ENCODE measurements around the gene BICD1. TPM values are rescaled to one million over a fixed set of nuclear protein-coding genes. Genes with fewer than 3 reads are reported as not detected.

The BICD1 gene
- total and polyA plus RNA-seq, 4 donors: 3.0 to 42.6 (median 25.2) TPM

- Histone ChIP-seq H3K4me1 (ENCODE audit: control insufficient read depth in 1 of 2, insufficient read depth in 2 of 2, low read length in 2 of 2) (no peaks in the 10 kb centered on the region), H3K9me3 (ENCODE audit: control insufficient read depth, low read length) (no peaks in the 10 kb centered on the region), H3K4me3 (ENCODE audit: low read length in 2 of 2) (no peak overlapping the region), H3K27ac (ENCODE audit: low read depth in 1 of 2, low read length in 2 of 2) (no peak overlapping the region), H3K36me3 (ENCODE audit: control insufficient read depth in 1 of 2, insufficient read depth in 2 of 2, low read length in 1 of 2) (no peaks in the 10 kb centered on the region), H3K27me3 (ENCODE audit: control insufficient read depth in 1 of 2, insufficient read depth in 2 of 2, low read length in 1 of 2) (no peaks in the 10 kb centered on the region)
- intact Hi-C loops (cut with DNase I): no loop called here
- WGBS, 2 donors: 66 to 74% methylated on average over 2 of the region's 2 CpGs
- DNase-seq (no peak), ATAC-seq (ENCODE audit: low FRiP score) (no peak)
Measured at GRCh38 chr12:32285489-32285888, 178.8 kb downstream of the BICD1 start.

- DNase-seq (no peak), ATAC-seq (ENCODE audit: low FRiP score) (no peak)
- Histone ChIP-seq H3K9me3 (ENCODE audit: control insufficient read depth, low read length) (no peaks in the 10 kb centered on the region), H3K27ac (ENCODE audit: low read depth in 1 of 2, low read length in 2 of 2) (no peak overlapping the region), H3K27me3 (ENCODE audit: control insufficient read depth in 1 of 2, insufficient read depth in 2 of 2, low read length in 1 of 2) (no peaks in the 10 kb centered on the region), H3K4me3 (ENCODE audit: low read length in 2 of 2) (no peak overlapping the region), H3K36me3 (ENCODE audit: control insufficient read depth in 1 of 2, insufficient read depth in 2 of 2, low read length in 1 of 2) (no peaks in the 10 kb centered on the region), H3K4me1 (ENCODE audit: control insufficient read depth in 1 of 2, insufficient read depth in 2 of 2, low read length in 2 of 2) (no peaks in the 10 kb centered on the region)
- intact Hi-C loops (cut with DNase I): no loop called here
Measured at GRCh38 chr12:32290411-32290810, 183.8 kb downstream of the BICD1 start.

GRCh38 chr12:32292151-32292550 lies 185.5 kb downstream of the BICD1 start:
- 91 to 98% methylated on average over 4 of the region's 4 CpGs for WGBS, 2 donors
- Histone ChIP-seq H3K4me1 (ENCODE audit: control insufficient read depth in 1 of 2, insufficient read depth in 2 of 2, low read length in 2 of 2) (no peaks in the 10 kb centered on the region), H3K9me3 (ENCODE audit: control insufficient read depth, low read length) (no peaks in the 10 kb centered on the region), H3K36me3 (ENCODE audit: control insufficient read depth in 1 of 2, insufficient read depth in 2 of 2, low read length in 1 of 2) (no peaks in the 10 kb centered on the region), H3K27me3 (ENCODE audit: control insufficient read depth in 1 of 2, insufficient read depth in 2 of 2, low read length in 1 of 2) (no peaks in the 10 kb centered on the region), H3K27ac (ENCODE audit: low read depth in 1 of 2, low read length in 2 of 2) (no peak overlapping the region), H3K4me3 (ENCODE audit: low read length in 2 of 2) (no peak overlapping the region)
- ATAC-seq (ENCODE audit: low FRiP score): no peak
- intact Hi-C loops (cut with DNase I): no loop called here
- DNase-seq: no peak

- H3K27ac ChIP-seq (ENCODE audit: low read depth in 1 of 2, low read length in 2 of 2): no peak overlapping the region
- no peaks in the 10 kb centered on the region for H3K4me1 ChIP-seq (ENCODE audit: control insufficient read depth in 1 of 2, insufficient read depth in 2 of 2, low read length in 2 of 2)
- H3K36me3 ChIP-seq (ENCODE audit: control insufficient read depth in 1 of 2, insufficient read depth in 2 of 2, low read length in 1 of 2): no peaks in the 10 kb centered on the region
- H3K4me3 ChIP-seq (ENCODE audit: low read length in 2 of 2): no peak overlapping the region
- no peak for DNase-seq
- intact Hi-C loops (cut with DNase I): no loop called here
- H3K27me3 ChIP-seq (ENCODE audit: control insufficient read depth in 1 of 2, insufficient read depth in 2 of 2, low read length in 1 of 2): no peaks in the 10 kb centered on the region
- WGBS, 2 donors: 94 to 95% methylated on average over 6 of the region's 6 CpGs
- ATAC-seq (ENCODE audit: low FRiP score): no peak
- no peaks in the 10 kb centered on the region for H3K9me3 ChIP-seq (ENCODE audit: control insufficient read depth, low read length)
Measured at GRCh38 chr12:32293808-32294419, 187.3 kb downstream of the BICD1 start.

GRCh38 chr12:32296567-32296966 lies 189.9 kb downstream of the BICD1 start:
- ATAC-seq (ENCODE audit: low FRiP score) (no peak), DNase-seq (no peak)
- Histone ChIP-seq H3K9me3 (ENCODE audit: control insufficient read depth, low read length) (no peaks in the 10 kb centered on the region), H3K4me3 (ENCODE audit: low read length in 2 of 2) (no peak overlapping the region), H3K27me3 (ENCODE audit: control insufficient read depth in 1 of 2, insufficient read depth in 2 of 2, low read length in 1 of 2) (no peaks in the 10 kb centered on the region), H3K36me3 (ENCODE audit: control insufficient read depth in 1 of 2, insufficient read depth in 2 of 2, low read length in 1 of 2) (no peaks in the 10 kb centered on the region), H3K27ac (ENCODE audit: low read depth in 1 of 2, low read length in 2 of 2) (no peak overlapping the region), H3K4me1 (ENCODE audit: control insufficient read depth in 1 of 2, insufficient read depth in 2 of 2, low read length in 2 of 2) (no peaks in the 10 kb centered on the region)
- WGBS, 2 donors: 64 to 71% methylated on average over 4 of the region's 4 CpGs
- intact Hi-C loops (cut with DNase I): no loop called here

GRCh38 chr12:32298917-32299316 lies 192.3 kb downstream of the BICD1 start:
- Histone ChIP-seq H3K27me3 (ENCODE audit: control insufficient read depth in 1 of 2, insufficient read depth in 2 of 2, low read length in 1 of 2) (no peaks in the 10 kb centered on the region), H3K4me1 (ENCODE audit: control insufficient read depth in 1 of 2, insufficient read depth in 2 of 2, low read length in 2 of 2) (no peaks in the 10 kb centered on the region), H3K36me3 (ENCODE audit: control insufficient read depth in 1 of 2, insufficient read depth in 2 of 2, low read length in 1 of 2) (no peaks in the 10 kb centered on the region), H3K9me3 (ENCODE audit: control insufficient read depth, low read length) (no peaks in the 10 kb centered on the region), H3K27ac (ENCODE audit: low read depth in 1 of 2, low read length in 2 of 2) (no peak overlapping the region), H3K4me3 (ENCODE audit: low read length in 2 of 2) (no peak overlapping the region)
- WGBS, 2 donors: 47 to 67% methylated on average over 3 of the region's 3 CpGs
- intact Hi-C loops (cut with DNase I): no loop called here
- ATAC-seq (ENCODE audit: low FRiP score) (no peak), DNase-seq (no peak)

GRCh38 chr12:32301216-32301615 lies 194.6 kb downstream of the BICD1 start:
- WGBS, 2 donors: 92 to 93% methylated on average over 5 of the region's 5 CpGs
- Histone ChIP-seq H3K9me3 (ENCODE audit: control insufficient read depth, low read length) (no peaks in the 10 kb centered on the region), H3K4me3 (ENCODE audit: low read length in 2 of 2) (no peak overlapping the region), H3K27me3 (ENCODE audit: control insufficient read depth in 1 of 2, insufficient read depth in 2 of 2, low read length in 1 of 2) (no peaks in the 10 kb centered on the region), H3K36me3 (ENCODE audit: control insufficient read depth in 1 of 2, insufficient read depth in 2 of 2, low read length in 1 of 2) (no peaks in the 10 kb centered on the region), H3K4me1 (ENCODE audit: control insufficient read depth in 1 of 2, insufficient read depth in 2 of 2, low read length in 2 of 2) (no peaks in the 10 kb centered on the region), H3K27ac (ENCODE audit: low read depth in 1 of 2, low read length in 2 of 2) (no peak overlapping the region)
- no peak for DNase-seq
- no peak for ATAC-seq (ENCODE audit: low FRiP score)
- intact Hi-C loops (cut with DNase I): no loop called here

- intact Hi-C loops (cut with DNase I): no loop called here
- 66 to 85% methylated on average over 6 of the region's 6 CpGs for WGBS, 2 donors
- no peaks in the 10 kb centered on the region for H3K36me3 ChIP-seq (ENCODE audit: control insufficient read depth in 1 of 2, insufficient read depth in 2 of 2, low read length in 1 of 2)
- no peak overlapping the region for H3K27ac ChIP-seq (ENCODE audit: low read depth in 1 of 2, low read length in 2 of 2)
- H3K4me3 ChIP-seq (ENCODE audit: low read length in 2 of 2): no peak overlapping the region
- no peaks in the 10 kb centered on the region for H3K27me3 ChIP-seq (ENCODE audit: control insufficient read depth in 1 of 2, insufficient read depth in 2 of 2, low read length in 1 of 2)
- DNase-seq (no peak), ATAC-seq (ENCODE audit: low FRiP score) (no peak)
- no peaks in the 10 kb centered on the region for H3K4me1 ChIP-seq (ENCODE audit: control insufficient read depth in 1 of 2, insufficient read depth in 2 of 2, low read length in 2 of 2)
- H3K9me3 ChIP-seq (ENCODE audit: control insufficient read depth, low read length): no peaks in the 10 kb centered on the region
Measured at GRCh38 chr12:32302218-32303173, 195.8 kb downstream of the BICD1 start.

- H3K27me3 ChIP-seq (ENCODE audit: control insufficient read depth in 1 of 2, insufficient read depth in 2 of 2, low read length in 1 of 2): no peaks in the 10 kb centered on the region
- no peaks in the 10 kb centered on the region for H3K4me1 ChIP-seq (ENCODE audit: control insufficient read depth in 1 of 2, insufficient read depth in 2 of 2, low read length in 2 of 2)
- H3K9me3 ChIP-seq (ENCODE audit: control insufficient read depth, low read length): no peaks in the 10 kb centered on the region
- intact Hi-C loops (cut with DNase I): no loop called here
- H3K36me3 ChIP-seq (ENCODE audit: control insufficient read depth in 1 of 2, insufficient read depth in 2 of 2, low read length in 1 of 2): no peaks in the 10 kb centered on the region
- H3K4me3 ChIP-seq (ENCODE audit: low read length in 2 of 2): no peak overlapping the region
- DNase-seq: no peak
- no peak for ATAC-seq (ENCODE audit: low FRiP score)
- no peak overlapping the region for H3K27ac ChIP-seq (ENCODE audit: low read depth in 1 of 2, low read length in 2 of 2)
- WGBS, 2 donors: 78 to 91% methylated on average over 5 of the region's 5 CpGs
Measured at GRCh38 chr12:32303174-32303549, 196.5 kb downstream of the BICD1 start.

Measured in aorta (tissue), 5 donors.